Peyer's patch (tissue), 4 donors: ENCODE data around the gene LCN2.

Source experiments
- POLR2A ChIP-seq, 2 donors: fragments of 450-650 bp; IDR thresholded peaks; one replicate each; pipeline ENCODE4 v1.5.1; 2017; ENCODE audit warnings: antibody characterized with exemption in 2 of 2, mild to moderate bottlenecking in 2 of 2, moderate library complexity in 2 of 2
- TF ChIP-seq, protein P1 (sequence below), 6 experiments: fragments of 450-650 bp in 4 of 6; fragments of 200-600 bp in 2 of 6; sonication (generic) in 1 of 6; IDR thresholded peaks; one replicate each; pipeline ENCODE4 v1.5.1; 2017 to 2019; ENCODE audit warnings: antibody characterized with exemption in 6 of 6, mild to moderate bottlenecking in 3 of 6, moderate library complexity in 1 of 6

DNA sequence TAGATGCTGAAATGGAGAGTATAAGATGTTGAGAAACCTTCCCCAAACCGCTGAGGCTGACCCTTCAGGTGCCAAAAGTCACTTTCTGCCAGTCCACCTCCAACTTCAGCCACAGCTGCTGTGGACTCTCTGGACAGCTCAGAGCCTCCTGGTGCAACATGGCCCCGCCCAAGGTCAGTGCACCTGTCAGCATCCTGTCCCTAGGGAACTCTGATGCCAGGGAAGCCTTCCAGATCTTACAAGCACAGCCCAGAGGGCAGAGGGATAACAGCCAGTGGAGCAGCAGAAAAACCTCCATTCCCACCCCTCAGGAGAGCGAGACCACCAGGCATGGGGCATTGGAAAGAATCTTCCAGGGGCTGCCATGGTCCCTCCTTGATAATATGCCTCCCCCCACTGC lies 11.3 kb upstream of the LCN2 start:
- TF ChIP-seq, protein P1, sequence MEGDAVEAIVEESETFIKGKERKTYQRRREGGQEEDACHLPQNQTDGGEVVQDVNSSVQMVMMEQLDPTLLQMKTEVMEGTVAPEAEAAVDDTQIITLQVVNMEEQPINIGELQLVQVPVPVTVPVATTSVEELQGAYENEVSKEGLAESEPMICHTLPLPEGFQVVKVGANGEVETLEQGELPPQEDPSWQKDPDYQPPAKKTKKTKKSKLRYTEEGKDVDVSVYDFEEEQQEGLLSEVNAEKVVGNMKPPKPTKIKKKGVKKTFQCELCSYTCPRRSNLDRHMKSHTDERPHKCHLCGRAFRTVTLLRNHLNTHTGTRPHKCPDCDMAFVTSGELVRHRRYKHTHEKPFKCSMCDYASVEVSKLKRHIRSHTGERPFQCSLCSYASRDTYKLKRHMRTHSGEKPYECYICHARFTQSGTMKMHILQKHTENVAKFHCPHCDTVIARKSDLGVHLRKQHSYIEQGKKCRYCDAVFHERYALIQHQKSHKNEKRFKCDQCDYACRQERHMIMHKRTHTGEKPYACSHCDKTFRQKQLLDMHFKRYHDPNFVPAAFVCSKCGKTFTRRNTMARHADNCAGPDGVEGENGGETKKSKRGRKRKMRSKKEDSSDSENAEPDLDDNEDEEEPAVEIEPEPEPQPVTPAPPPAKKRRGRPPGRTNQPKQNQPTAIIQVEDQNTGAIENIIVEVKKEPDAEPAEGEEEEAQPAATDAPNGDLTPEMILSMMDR (IDR thresholded peaks at IDR 0.05) = no peak
- TF ChIP-seq POLR2A (IDR thresholded peaks at IDR 0.05) = no peak
